ENCODE measurements around the gene D2HGDH.
"Not testable (repeated sequence)": the region's sequence is repeated elsewhere in the genome, so short reads cannot be mapped to it uniquely, and the experiment has no call there.

The D2HGDH gene

DNA sequence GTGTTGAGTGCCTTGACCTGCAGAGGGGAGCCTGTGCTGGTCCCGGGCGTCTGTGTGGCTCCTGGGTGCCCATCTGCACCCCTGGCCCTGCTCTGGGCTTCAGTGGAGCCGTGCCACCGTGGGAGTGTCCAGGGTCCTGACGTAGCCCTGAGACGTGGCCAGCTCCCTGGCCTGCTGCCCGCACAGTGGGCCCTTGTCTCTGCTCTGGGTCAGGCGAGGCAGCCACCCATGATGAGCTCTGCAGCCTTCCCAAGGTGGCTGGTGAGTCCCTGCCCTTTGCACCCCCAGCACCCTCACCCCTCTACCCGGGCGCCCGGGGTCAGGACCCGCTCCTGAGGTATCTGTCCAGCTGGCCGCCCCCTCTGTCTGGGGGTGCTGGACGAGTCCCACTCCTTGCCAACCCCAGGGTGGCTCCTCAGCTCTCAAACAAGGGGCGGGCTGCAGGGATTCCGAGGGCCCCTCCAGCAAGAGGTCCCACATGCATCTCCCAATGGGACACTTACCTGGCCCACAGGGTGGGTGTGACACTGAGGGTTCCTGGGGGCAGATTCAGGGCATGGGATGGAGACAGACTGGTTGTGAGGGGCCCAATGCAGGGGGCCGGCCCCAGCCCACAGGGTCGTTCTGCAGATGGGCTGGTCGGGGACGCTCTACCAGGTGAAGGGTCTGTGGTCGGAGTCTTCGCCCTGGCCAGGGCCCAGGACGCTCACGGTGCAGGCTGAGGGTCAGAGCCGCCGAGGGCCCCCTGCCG lies 76.9 kb downstream of the D2HGDH start:
- no peak for DNase-seq

DNA sequence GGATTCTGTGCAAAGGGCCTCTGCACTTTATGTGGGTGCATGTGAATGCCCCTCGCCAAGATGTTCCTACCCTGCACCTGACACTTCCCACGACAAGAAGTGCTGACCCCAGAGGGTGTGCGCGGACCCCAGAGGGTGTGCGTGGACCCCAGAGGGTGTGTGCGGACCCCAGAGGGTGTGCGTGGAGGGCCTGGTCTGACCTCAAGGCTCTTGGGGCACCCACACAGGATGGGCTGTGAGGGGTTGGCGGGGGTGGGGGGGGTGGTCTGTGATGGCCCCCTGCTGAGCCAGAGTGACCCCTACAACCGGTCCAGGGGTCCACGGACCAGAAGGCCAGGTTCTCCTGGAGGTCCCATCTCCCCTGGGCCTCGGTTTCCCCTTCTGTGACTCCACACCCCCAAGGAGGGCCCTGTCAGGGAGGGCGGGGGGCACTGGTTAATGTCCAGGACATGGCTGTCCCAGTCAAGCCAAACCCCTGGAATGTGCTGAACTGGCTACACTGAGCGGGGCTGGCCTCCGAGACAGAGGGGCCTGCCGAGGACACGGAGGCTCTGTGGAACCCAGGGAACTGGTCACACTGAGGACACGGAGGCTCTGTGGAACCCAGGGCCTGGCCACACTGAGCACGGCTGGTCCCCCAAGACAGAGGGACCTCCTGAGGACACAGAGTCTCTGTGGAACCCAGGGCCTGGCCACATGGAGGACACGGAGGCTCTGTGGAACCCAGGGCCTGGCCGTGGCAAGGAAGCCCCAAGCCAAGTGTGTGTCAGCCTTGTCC lies 77.7 kb downstream of the D2HGDH start:
- no peak for DNase-seq

DNA sequence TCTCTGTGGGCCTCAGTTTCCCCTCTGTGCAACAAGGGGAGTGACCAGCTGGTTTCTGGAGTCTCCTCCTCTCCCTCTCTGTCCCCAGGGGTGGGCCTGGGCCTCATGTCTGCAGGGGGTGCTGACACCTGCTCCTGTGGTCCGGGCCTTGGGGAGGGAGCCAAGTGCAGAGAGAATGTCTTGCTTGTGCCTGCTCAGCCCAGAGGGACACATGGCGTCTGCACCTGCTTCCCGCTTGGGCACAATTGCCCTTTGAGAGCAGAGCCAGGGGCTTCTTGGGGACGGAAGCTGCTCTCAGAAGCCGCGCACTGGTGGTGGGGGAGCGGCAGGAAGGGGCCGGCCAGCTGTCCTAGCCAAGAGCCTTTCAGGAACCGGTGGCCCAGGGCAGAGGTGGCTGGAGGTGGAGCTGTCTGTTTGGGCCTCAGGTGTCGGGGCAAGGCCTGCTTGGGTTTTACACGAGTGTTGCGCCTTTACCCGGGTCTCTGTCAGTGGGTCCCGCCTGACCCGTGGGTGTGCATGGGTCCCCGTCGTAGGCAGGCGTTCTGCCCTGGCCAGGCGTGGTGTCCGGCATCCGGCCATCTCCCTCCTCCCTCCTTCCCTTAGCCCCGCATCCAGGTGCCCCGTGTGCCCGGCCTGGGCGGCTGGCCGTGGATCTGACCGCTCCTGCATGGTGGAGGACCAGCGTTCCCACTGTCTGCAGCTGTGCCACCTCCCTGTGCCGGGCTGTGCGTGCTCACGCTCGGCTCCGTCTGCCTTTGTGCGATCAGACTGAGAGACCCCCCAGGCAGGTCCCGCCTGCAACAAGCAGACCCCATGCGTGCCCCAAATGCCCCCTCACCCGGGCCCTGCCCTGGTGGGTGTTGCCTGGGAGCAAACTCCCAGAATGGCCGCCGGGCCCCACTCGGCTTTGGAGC lies 78.6 kb downstream of the D2HGDH start:
- no peak for DNase-seq

DNA sequence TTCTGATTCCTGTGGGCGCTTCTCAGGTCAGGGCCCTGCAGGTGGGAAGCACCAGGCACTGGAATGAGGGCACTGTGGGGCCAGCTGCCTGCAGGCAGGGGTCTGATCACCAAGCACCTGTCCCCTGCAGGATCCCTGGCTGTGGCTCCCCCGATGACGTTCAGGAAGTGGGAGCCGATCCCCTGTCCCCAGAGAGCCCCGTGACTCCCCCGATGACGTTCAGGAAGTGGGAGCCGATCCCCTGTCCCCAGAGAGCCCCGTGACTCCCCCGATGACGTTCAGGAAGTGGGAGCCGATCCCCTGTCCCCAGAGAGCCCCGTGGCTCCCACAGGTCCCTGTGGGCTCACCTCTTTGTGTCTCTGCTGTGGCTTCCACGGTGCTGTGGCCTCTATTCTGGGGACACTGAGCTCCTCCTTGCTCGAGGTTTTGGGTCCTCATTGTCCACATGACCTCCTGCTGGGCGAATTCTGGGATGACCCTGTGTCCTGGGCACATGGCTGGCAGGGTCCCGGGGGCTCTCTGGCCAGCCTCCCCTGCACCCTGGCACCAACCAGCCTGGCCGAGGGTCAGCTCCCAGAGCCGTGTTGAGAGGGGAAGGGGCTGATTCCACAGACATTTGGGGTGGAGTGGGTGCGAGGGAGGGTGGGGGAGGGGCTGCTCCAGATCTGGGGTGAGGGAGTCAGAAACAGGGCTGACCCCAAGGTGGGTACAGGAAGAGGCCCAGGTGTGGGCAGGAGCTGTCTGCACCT lies 79.4 kb downstream of the D2HGDH start:
- no peak for DNase-seq

DNA sequence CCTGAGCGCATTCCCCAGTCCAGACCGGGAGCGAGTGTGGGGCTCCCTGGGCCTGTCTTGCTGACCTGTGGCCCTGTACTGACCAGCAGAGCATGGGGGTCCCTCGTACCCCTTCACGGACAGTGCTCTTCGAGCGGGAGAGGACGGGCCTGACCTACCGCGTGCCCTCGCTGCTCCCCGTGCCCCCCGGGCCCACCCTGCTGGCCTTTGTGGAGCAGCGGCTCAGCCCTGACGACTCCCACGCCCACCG lies 79.9 kb downstream of the D2HGDH start:
- DNase-seq, result no peak

DNA sequence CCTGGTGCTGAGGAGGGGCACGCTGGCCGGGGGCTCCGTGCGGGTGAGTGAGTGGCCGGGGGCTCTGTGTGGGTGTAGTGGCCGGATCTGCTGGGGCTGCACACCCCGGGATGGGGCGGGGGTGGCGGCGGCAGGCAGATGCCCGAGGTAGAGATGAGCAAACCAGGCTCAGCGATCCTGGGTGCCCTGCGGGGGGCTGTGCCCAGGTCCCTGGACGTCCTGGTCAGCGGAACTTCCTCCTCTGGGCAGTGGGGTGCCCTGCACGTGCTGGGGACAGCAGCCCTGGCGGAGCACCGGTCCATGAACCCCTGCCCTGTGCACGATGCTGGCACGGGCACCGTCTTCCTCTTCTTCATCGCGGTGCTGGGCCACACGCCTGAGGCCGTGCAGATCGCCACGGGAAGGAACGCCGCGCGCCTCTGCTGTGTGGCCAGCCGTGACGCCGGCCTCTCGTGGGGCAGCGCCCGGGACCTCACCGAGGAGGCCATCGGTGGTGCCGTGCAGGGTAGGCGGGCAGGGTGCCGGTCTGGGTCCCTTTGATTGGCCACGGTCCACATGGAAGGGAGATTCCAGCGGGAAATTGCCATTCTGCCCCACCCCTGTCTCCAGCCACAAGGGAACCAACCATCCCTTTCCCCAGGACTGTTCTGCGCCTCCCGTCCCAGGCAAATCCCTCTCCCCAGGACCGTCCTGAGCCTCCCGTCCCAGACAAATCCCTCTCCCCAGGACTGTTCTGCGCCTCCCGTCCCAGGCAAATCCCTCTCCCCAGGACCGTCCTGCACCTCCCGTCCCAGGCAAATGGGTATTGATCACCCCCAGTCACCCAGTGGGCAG lies 80.4 kb downstream of the D2HGDH start:
- DNase-seq, result no peak

DNA sequence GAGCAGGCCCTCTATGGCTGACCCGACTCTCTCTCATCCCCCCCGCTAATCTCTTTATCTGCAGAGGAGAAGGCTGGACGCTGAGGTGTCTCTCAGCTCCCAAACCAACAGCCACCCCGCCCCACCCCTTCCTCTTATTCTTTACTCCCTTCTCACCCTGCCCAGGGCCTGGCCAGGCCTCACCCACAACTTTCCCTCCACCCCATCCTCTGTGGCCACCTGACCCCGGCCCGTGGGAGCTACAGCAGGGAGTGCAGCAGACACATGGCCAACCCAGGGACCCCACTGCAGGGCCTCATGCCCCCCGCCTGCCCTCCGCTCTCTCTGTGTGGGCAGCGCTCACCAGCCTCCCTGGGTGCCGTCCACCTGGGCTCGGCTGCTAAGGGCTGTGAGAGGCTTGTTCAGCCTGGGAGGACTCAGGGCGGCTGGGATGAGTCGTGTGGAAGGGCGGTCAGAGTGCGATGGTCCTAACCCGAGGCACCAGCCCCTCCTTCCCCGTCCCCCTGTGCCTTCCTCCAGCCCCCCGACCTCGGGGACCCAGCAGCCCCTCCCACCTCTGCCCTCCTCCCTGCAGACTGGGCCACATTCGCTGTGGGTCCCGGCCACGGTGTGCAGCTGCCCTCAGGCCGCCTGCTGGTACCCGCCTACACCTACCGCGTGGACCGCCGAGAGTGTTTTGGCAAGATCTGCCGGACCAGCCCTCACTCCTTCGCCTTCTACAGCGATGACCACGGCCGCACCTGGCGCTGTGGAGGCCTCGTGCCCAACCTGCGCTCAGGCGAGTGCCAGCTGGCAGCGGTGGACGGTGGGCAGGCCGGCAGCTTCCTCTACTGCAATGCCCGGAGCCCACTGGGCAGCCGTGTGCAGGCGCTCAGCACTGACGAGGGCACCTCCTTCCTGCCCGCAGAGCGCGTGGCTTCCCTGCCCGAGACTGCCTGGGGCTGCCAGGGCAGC lies 81.3 kb downstream of the D2HGDH start:
- no peak for DNase-seq

DNA sequence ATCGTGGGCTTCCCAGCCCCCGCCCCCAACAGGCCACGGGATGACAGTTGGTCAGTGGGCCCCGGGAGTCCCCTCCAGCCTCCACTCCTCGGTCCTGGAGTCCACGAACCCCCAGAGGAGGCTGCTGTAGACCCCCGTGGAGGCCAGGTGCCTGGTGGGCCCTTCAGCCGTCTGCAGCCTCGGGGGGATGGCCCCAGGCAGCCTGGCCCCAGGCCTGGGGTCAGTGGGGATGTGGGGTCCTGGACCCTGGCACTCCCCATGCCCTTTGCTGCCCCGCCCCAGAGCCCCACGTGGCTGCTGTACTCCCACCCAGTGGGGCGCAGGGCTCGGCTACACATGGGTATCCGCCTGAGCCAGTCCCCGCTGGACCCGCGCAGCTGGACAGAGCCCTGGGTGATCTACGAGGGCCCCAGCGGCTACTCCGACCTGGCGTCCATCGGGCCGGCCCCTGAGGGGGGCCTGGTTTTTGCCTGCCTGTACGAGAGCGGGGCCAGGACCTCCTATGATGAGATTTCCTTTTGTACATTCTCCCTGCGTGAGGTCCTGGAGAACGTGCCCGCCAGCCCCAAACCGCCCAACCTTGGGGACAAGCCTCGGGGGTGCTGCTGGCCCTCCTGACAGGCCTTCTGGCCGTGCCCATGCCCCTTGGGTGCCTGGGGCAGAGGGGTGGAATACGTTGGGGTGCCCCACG lies 82.1 kb downstream of the D2HGDH start:
- no peak for DNase-seq

DNA sequence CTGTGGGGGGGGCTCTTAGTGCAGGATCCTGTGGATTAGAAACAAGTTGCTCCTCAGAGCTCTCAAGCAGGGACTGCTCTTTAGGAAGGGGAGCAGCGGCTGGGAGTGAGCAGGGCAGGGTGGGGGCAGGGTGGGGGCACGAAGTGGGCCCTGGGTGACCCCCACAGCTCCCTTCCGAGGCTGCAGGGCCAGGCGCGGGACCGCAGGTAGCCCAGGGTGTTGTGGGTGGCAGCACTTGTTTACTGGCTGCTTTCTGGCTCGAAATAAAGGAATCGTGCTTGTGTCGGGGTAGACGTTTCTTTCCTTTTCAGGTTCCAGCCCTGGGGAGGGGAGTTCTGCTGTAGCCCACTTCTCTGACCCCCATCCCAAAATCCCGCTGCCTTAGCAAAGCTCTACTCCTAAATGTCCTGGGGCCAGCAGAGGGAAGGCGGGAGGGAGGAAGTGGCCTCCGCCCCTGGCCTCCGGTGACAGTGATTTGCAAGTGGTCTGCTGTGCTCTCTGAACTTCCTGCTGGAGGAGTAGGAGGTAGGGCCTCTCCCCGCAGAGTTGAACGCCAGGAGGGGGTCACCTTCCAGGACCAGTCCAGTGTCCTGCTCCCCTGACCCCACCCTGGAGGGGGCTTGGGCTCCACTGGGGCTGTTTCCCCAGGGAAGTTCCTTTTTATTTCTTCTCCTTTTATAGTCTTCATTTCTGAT lies 82.8 kb downstream of the D2HGDH start:
- no peak for DNase-seq

DNA sequence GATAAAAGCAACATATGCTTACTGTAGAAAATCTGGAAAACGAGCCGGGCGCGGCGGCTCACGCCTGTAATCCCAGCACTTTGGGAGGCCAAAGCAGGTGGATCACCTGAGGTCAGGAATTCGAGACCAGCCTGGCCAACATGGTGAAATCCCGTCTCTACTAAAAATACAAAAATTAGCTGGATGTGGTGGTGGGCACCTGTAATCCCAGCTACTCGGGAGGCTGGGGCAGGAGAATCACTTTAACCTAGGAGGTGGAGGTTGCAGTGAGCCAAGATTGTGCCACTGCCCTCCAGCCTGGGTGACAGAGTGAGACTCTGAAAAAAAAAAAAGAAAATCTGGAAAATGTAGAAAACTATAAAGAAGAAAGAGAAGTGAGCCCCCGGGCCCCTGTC lies 83.4 kb downstream of the D2HGDH start:
- not testable (repeated sequence) for DNase-seq

Data from SIG-M5 (cell line).